Amygdala (tissue), 56 donors: ENCODE results near the gene PAGR1.
"Not testable (repeated sequence)": the region's sequence is repeated elsewhere in the genome, so short reads cannot be mapped to it uniquely, and the experiment has no call there.

Experiments used
- DNase-seq, 56 donors: peaks; one replicate each; lab custom pipeline; 2025; lab: John Stamatoyannopoulos, UW

The PAGR1 gene

GRCh38 chr16:29791845-29792807, 23.8 kb upstream of the PAGR1 start:
- DNase-seq: no peak

DNA sequence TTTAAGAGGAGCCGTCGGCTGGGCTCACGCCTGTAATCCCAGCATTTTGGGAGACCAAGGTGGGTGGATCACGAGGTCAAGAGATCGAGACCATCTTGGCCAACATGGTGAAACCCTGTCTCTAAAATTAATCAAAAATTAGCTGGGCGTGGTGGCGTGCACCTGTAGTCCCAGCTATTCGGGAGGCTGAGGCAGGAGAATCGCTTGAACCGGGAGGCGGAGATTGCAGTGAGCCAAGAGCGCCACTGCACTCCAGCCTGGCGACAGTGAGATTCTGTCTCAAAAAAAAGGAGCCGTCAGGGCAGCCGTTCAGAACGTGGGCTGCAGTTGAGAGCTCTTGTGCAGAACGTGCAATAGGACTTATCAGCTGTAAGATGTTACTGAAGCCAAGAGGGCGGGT, 22.8 kb upstream of the PAGR1 start:
- DNase-seq: not testable (repeated sequence)

DNA sequence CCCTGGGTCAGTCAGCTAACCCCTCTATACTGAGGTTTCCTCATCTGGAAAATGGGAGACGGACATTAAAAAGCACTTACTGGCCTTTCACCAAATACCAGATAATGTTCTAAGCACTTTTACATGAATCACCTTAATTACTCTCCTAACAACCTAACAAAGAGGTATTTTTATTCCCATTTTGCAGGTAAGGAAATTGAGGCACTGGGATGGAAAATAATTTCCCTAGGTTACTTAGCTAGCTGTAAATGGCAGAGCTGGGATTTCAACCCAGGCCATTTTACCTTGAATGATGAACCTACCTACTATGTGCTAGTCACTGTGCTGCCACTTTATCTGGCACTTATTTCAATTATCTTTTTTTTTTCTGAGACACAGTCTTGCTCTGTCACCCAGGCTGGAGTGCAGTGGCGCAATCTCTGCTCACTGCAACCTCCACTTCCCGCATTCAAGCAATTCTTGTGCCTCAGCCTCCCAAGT, 21.7 kb upstream of the PAGR1 start:
- no peak for DNase-seq

- no peak for DNase-seq
These were observed 13.5 kb upstream of the PAGR1 start for GRCh38 chr16:29802416-29802935.

DNA sequence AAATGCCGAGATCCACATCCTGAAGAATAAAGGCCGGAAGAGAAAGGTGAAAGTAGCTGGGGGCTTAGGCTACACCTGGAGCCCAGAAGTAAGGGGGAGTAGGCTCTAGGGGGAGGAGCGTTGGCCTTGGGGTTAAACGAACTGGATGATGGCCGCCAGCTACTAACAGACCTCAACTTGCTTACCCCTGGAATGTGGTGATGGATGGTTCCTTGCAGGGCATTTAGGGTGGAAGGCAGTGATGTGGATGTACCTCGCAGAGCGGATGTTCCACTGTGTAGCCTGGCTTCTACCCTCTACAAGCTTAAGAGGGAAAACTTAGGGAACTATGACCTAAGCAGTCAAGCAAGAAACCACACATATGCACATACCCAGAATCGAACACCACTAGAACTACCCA, 11.9 kb upstream of the PAGR1 start:
- no peak for DNase-seq

- peak in 18 of 56 donors; percentile 24 to 67 (median 43) for DNase-seq
These were observed 11.3 kb upstream of the PAGR1 start for GRCh38 chr16:29804455-29805231.

DNA sequence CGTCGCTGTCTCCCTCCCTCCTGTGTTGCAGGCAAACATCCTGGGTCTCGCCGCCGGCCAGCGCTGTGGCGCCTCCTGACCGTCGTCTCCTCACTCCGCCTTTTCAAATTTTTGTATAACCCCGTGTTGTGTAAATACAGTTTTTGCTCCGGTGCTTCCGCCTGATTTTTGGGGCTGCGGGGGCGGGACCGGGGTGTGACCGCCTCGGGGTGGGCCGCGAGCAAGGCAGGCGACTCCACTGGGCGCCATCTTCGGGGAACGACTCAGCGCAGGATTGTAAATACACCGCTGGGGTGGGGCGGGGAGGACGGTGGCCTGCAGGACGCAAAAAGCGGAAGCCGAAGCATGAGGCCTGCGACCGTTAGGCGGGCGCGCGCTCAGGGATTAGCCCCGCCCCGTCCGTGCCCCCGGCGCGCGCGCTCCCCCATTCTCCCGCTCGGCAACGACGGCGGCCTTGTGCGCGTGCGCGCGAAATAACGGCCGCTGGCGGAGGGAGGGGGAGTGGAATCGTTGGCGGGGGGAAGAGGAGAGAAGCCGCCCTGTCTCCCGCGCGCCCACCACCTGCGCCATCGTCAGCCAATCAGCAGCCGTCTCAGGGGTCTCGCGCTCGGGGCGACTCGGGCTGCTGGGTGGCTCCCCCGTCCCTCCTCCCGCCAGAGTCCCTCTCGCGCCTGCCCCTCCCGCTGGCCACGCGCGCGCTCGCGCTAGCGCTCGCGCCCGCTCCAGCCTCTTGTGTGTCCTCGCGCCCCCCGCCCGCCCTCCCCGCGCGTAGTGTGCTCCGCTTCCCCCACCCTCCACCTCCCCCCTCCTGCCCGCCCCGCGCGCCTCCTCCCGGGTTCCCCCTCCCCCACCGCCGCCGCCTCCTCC, 10.5 kb upstream of the PAGR1 start:
- DNase-seq: peak; percentile 69 to 99 (median 95)

DNA sequence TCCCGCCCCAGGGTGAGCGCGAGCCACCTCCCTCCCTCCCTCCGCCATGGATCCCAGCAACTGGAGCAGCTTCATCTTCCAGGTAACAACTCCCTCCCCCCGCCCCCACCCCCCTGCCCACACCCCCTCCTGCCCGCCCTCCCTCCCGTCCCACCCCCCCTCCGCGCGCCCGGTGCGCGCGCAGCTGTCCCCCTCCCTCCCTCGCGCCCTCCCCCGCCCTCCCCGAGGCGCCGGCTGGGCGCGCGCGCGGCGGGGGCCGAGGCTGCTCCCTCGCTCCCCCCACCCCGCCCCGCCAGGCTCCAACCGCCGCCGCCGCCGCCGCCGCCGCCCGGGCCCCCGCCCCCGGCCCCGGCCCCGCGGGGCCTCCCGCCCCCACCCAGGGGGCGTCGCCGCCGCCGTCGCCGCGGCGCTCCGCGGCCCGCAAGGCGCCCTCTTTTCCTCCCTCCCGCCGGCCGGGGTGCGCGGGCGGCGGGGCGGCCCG, 9.8 kb upstream of the PAGR1 start, which contains the start of gene MAZ:
MAZ (plus strand) TSS at position 431 of the 481 bp plus-strand sequence. CDS start 173 bp downstream, outside the sequence.
- peak in 10 of 56 donors; percentile 65 to 82 (median 74) for DNase-seq

GRCh38 chr16:29806641-29807425, 9.1 kb upstream of the PAGR1 start:
- DNase-seq: peak in 9 of 56 donors; percentile 11 to 53 (median 22)

DNA sequence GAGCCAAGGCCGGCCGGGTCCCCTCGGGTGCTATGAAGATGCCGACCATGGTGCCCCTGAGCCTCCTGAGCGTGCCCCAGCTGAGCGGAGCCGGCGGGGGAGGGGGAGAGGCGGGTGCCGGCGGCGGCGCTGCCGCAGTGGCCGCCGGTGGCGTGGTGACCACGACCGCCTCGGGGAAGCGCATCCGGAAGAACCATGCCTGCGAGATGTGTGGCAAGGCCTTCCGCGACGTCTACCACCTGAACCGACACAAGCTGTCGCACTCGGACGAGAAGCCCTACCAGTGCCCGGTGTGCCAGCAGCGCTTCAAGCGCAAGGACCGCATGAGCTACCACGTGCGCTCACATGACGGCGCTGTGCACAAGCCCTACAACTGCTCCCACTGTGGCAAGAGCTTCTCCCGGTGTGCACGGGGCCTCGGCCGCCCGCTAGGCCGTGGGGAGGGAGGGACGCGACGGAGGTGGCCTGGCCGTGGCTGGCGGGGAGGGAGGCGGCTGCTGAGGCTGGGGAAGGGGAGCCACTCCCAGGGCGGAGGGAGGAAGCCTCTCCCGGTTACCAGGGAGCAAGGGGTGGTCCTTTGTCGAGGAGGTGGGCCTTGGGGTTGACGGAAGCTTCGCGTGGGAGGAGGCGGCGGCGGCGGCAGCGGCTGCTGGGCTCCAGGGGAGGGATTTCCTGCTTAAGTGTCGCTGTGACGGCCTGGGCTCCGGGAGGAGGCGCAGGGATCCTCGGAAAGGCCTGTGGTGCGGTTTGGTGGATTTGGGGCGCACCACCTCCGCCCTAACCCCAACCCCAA, 8.3 kb upstream of the PAGR1 start:
- peak in 52 of 56 donors; percentile 42 to 96 (median 84) for DNase-seq

DNA sequence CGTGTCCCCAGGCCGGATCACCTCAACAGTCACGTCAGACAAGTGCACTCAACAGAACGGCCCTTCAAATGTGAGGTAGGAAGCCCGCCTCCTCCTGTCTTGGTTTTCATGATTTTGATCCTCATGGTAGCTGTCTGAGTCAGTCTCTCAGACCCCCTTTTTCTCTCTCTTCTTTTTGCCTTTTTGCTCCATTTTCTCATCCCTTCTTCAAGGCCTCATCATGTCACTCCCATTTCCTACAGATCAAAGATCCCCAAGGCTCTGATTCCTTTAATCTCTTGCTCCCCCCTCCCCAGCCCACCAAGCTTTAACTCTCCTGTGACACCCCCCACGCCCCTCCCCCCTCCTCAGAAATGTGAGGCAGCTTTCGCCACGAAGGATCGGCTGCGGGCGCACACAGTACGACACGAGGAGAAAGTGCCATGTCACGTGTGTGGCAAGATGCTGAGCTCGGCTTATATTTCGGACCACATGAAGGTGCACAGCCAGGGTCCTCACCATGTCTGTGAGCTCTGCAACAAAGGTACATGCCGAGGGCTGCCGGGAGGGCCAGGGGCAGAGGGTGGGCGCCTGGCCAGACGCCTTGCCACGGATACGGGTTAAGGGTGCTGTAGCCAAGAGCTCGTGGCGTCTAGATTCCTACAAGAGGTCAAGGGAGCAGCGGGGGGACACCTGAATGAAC, 7.6 kb upstream of the PAGR1 start:
- no peak for DNase-seq

GRCh38 chr16:29809031-29809747, 6.8 kb upstream of the PAGR1 start:
- DNase-seq: no peak

- peak in 1 of 56 donors; percentile 17 for DNase-seq
These were observed 5.9 kb upstream of the PAGR1 start for GRCh38 chr16:29809850-29810698.

DNA sequence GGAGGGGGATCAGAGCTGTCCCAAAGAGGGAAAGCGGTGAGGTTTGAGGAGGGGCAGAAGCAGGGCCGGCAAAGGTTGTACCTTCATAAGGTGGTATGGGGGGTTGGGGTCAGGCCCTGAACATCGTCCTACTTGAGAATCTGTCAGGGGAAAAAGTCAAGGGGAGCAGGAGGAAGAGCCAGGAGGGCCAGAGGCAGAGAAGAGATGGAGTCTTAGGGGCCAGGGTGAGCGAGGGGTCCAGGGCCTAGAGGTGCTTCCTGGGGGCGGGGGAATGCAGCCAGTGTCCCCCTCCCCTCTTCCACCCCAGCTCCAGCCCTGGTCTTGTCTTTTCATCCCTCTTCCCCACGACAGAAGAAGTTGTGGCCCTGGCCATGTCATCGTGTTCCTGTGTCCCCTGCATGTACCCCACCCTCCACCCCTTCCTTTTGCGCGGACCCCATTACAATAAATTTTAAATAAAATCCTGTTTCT, 5.2 kb upstream of the PAGR1 start:
- DNase-seq: no peak

DNA sequence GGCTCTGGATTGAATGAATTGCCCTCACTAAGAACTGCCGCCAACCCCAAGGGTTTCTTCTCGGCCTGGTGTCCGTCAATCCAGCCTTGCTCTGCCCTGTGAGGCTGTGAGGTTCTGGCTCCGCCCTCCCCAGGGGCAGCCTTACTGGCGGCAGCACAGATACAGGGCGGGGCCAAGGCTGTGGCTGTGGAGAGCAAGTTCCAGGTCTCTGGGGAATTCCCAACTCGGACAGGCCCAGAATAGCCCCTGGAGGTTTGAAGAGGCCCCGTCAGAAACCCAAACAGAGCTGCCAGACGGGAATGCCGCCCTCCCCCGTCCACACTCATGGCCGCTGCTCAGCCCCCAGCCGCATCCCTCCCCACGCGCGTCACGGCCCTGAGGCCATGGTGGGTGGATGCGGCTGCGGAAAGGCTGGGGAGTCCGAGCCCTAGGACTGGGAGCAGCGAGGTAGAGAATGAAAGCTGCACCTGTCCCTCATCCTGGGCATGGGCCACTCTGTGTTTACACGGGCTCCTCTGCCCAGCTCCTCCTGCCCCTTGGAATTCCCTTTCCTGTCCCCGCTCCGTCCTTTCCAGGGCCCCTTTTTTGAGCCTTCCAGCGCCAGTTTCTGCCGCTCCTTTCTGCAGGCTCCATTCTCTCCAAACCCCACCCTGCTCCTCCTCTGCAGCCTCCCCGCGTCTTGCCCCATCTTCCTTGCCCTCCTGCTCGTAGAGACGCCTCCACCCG, 4.6 kb upstream of the PAGR1 start:
- peak in 55 of 56 donors; percentile 38 to 98 (median 87) for DNase-seq
